H9 (cell line): Measurements from ENCODE around the gene CHN1. TPM values are rescaled to one million over a fixed set of nuclear protein-coding genes. Genes with fewer than 3 reads are reported as not detected.

Experiments
- DNase-seq: peaks from one replicate; pipeline ENCODE4 v3.0.0-alpha.2; 2017
- H2AFZ ChIP-seq: one replicate; pipeline ENCODE4 v1.6.1; 2013; ENCODE audit warnings: mild to moderate bottlenecking, low read length, control low read depth, moderate library complexity
- H2AK5ac ChIP-seq: 2 replicates; pipeline ENCODE4 v1.6.1; 2013; ENCODE audit warnings: low read length, control low read depth, mixed read lengths; ENCODE audit not compliant: insufficient read length
- H2BK120ac ChIP-seq: one replicate; pipeline ENCODE4 v1.6.1; 2013; ENCODE audit warnings: low read depth, mild to moderate bottlenecking, low read length, control low read depth, inconsistent platforms; ENCODE audit not compliant: poor library complexity, severe bottlenecking
- H2BK12ac ChIP-seq: 2 replicates; pipeline ENCODE4 v1.6.1; 2013; ENCODE audit warnings: low read length, control low read depth, mixed read lengths, low read depth; ENCODE audit not compliant: insufficient read length
- H2BK15ac ChIP-seq: 2 replicates; pipeline ENCODE4 v1.6.1; 2013; ENCODE audit warnings: low read depth, low read length, control low read depth
- H2BK20ac ChIP-seq: one replicate; pipeline ENCODE4 v1.6.1; 2013; ENCODE audit warnings: low read depth, mild to moderate bottlenecking, low read length, control low read depth, inconsistent platforms; ENCODE audit not compliant: poor library complexity, severe bottlenecking
- H2BK5ac ChIP-seq: 2 replicates; pipeline ENCODE4 v1.6.1; 2013; ENCODE audit warnings: low read length, control low read depth, mixed read lengths; ENCODE audit not compliant: insufficient read length
- H3K14ac ChIP-seq: 2 replicates; pipeline ENCODE4 v1.6.1; 2013; ENCODE audit warnings: low read length, control low read depth; ENCODE audit not compliant: insufficient read depth
- H3K18ac ChIP-seq: 2 replicates; pipeline ENCODE4 v1.6.1; 2013; ENCODE audit warnings: low read depth, mild to moderate bottlenecking, mixed read lengths, low read length, control low read depth; ENCODE audit not compliant: insufficient read length
- H3K23ac ChIP-seq: 2 replicates; pipeline ENCODE4 v1.6.1; 2013; ENCODE audit warnings: low read length, control low read depth, mixed read lengths, low read depth; ENCODE audit not compliant: insufficient read length
- H3K23me2 ChIP-seq: 2 replicates; pipeline ENCODE4 v1.6.1; 2013; ENCODE audit warnings: low read depth, mild to moderate bottlenecking, mixed read lengths, low read length, control low read depth; ENCODE audit not compliant: insufficient read length, poor library complexity, severe bottlenecking
- H3K27ac ChIP-seq: 2 replicates; pipeline ENCODE4 v1.5.1; 2013; ENCODE audit warnings: low read length, control low read depth, mixed read lengths, low read depth; ENCODE audit not compliant: insufficient read length
- H3K27me3 ChIP-seq: 2 replicates; pipeline ENCODE4 v1.6.1; 2013; ENCODE audit warnings: low read length, control low read depth, inconsistent platforms; ENCODE audit not compliant: insufficient read depth
- H3K4ac ChIP-seq: 2 replicates; pipeline ENCODE4 v1.6.1; 2013; ENCODE audit warnings: low read depth, mild to moderate bottlenecking, control low read depth, inconsistent platforms, low read length, moderate library complexity
- H3K4me1 ChIP-seq: 2 replicates; pipeline ENCODE4 v1.6.1; 2013; ENCODE audit warnings: low read length, control low read depth, inconsistent platforms; ENCODE audit not compliant: insufficient read depth
- H3K4me2 ChIP-seq: 2 replicates; pipeline ENCODE4 v1.6.1; 2013; ENCODE audit warnings: low read length, control low read depth, mixed read lengths; ENCODE audit not compliant: insufficient read length, insufficient read depth
- H3K56ac ChIP-seq: 2 replicates; pipeline ENCODE4 v1.6.1; 2013; ENCODE audit warnings: low read depth, mild to moderate bottlenecking, mixed read lengths, low read length, control low read depth; ENCODE audit not compliant: insufficient read length
- H3K79me1 ChIP-seq: 2 replicates; pipeline ENCODE4 v1.6.1; 2013; ENCODE audit warnings: low read depth, mild to moderate bottlenecking, moderate library complexity, low read length, control low read depth, inconsistent platforms; ENCODE audit not compliant: insufficient read depth, poor library complexity, severe bottlenecking
- H3K79me2 ChIP-seq: 2 replicates; pipeline ENCODE4 v1.6.1; 2013; ENCODE audit warnings: low read length, control low read depth, inconsistent platforms; ENCODE audit not compliant: insufficient read depth
- H3K9ac ChIP-seq: 2 replicates; pipeline ENCODE4 v1.6.1; 2013; ENCODE audit warnings: low read length, control low read depth, mixed read lengths; ENCODE audit not compliant: insufficient read length; ENCODE audit errors: extremely low read depth
- H3K9me3 ChIP-seq: one replicate; pipeline ENCODE4 v1.6.1; 2013; ENCODE audit warnings: low read depth, low read length, inconsistent platforms; ENCODE audit not compliant: control insufficient read depth
- H3T11ph ChIP-seq: one replicate; pipeline ENCODE4 v1.6.1; 2013; ENCODE audit warnings: mild to moderate bottlenecking, low read length, control low read depth, inconsistent platforms
- H4K20me1 ChIP-seq: one replicate; pipeline ENCODE4 v1.6.1; 2013; ENCODE audit not compliant: control insufficient read depth, insufficient read length, insufficient read depth
- H4K5ac ChIP-seq: 2 replicates; pipeline ENCODE4 v1.6.1; 2013; ENCODE audit warnings: low read depth, mild to moderate bottlenecking, mixed read lengths, low read length, control low read depth; ENCODE audit not compliant: insufficient read length
- H4K8ac ChIP-seq: replicated peaks from 2 replicates; pipeline ENCODE4 v1.6.1; 2013; ENCODE audit warnings: low read length, control low read depth, mixed read lengths, low read depth; ENCODE audit not compliant: insufficient read length
- H4K91ac ChIP-seq: 2 replicates; pipeline ENCODE4 v1.6.1; 2013; ENCODE audit warnings: low read depth, mild to moderate bottlenecking, moderate library complexity, mixed read lengths, low read length, control low read depth; ENCODE audit not compliant: insufficient read length
- H3K27ac Mint-ChIP-seq, 3 experiments: 2 replicates in 2 of 3; 3 replicates in 1 of 3; pipeline ENCODE4 v1.8.0; 2020 to 2021; ENCODE audit warnings: mixed read lengths in 3 of 3, mild to moderate bottlenecking in 1 of 3, moderate library complexity in 1 of 3
- H3K27me3 Mint-ChIP-seq: 2 replicates; pipeline ENCODE4 v1.8.0; 2021; ENCODE audit warnings: low read depth, mild to moderate bottlenecking, moderate library complexity, mixed read lengths
- H3K36me3 Mint-ChIP-seq, 3 experiments: 2 replicates in 2 of 3; 3 replicates in 1 of 3; pipeline ENCODE4 v1.8.0; 2020 to 2021; ENCODE audit warnings: low read depth in 3 of 3, mixed read lengths in 3 of 3; ENCODE audit not compliant: insufficient read depth in 1 of 3
- H3K4me1 Mint-ChIP-seq, 2 experiments: 2 replicates each; pipeline ENCODE4 v1.8.0; 2020; ENCODE audit warnings: mixed read lengths in 2 of 2
- H3K4me3 Mint-ChIP-seq, 2 experiments: 2 replicates in 1 of 2; 3 replicates in 1 of 2; pipeline ENCODE4 v1.8.0; 2020 to 2021; ENCODE audit warnings: mild to moderate bottlenecking in 2 of 2, mixed read lengths in 2 of 2, moderate library complexity in 1 of 2
- H3K9me3 Mint-ChIP-seq, 2 experiments: 2 replicates in 1 of 2; 3 replicates in 1 of 2; pipeline ENCODE4 v1.8.0; 2020; ENCODE audit warnings: mild to moderate bottlenecking in 2 of 2, mixed read lengths in 2 of 2, moderate library complexity in 1 of 2
- CTCF ChIP-seq: fragments of 200-600 bp; sonication (generic); conservative IDR thresholded peaks from 3 replicates; pipeline ENCODE4 v1.8.0; 2021; ENCODE audit warnings: antibody characterized with exemption, mild to moderate bottlenecking
- total RNA-seq: library from RNA; stranded (reverse); gene quantifications from 2 replicates; pipeline ENCODE4 v1.2.1, GENCODE V29; 2021

Gene CHN1
- total RNA-seq, 1 experiment from 2014 or later, result 33.9 TPM

GRCh38 chr2:174924061-174924693 is 81.0 kb downstream of the CHN1 start:
- Mint-ChIP-seq H3K36me3 (peaks cover 13 to 30% (median 15%) of the 10 kb centered on the region in 3 experiments; a peak in 6 of 7 replicates), H3K9me3 (peaks cover 4 to 6% of the 10 kb centered on the region in 2 experiments; a peak in 4 of 5 replicates), H3K4me1 (peaks cover 42 to 50% of the 10 kb centered on the region in 2 experiments), H3K27ac (peak overlapping the region; percentile 76 to 100 (median 98)), H3K27me3 (no peaks in the 10 kb centered on the region), H3K4me3 (peak overlapping the region in 1 of 2 experiments; percentile 53; a peak in 3 of 5 replicates)
- H2BK12ac ChIP-seq, result no peak overlapping the region
- no peaks in the 10 kb centered on the region for H3K27me3 ChIP-seq
- no peak overlapping the region for H2BK15ac ChIP-seq
- H3K79me2 ChIP-seq, result no peaks in the 10 kb centered on the region
- no peaks in the 10 kb centered on the region for H3K79me1 ChIP-seq
- peak overlapping the region; percentile 55 for H3K4me2 ChIP-seq
- H2BK5ac ChIP-seq, result no peak overlapping the region
- H3K23me2 ChIP-seq, result no peaks in the 10 kb centered on the region
- H3K9ac ChIP-seq, result no peak overlapping the region
- no peaks in the 10 kb centered on the region for H3K9me3 ChIP-seq
- H3K56ac ChIP-seq, result no peak overlapping the region
- H4K91ac ChIP-seq, result no peak overlapping the region
- no peak overlapping the region for H2BK120ac ChIP-seq
- H4K5ac ChIP-seq, result no peak overlapping the region
- H2AFZ ChIP-seq, result no peak overlapping the region
- H2AK5ac ChIP-seq, result no peak overlapping the region
- H3K4ac ChIP-seq, result no peak overlapping the region
- no peak for DNase-seq
- no peak for TF ChIP-seq CTCF
- no peak overlapping the region for H3K14ac ChIP-seq
- no peak overlapping the region for H3K18ac ChIP-seq
- H2BK20ac ChIP-seq, result no peak overlapping the region
- peaks cover 4% of the 10 kb centered on the region; the same call in 1 of the 2 replicates for H3K4me1 ChIP-seq
- H4K8ac ChIP-seq, result no peak overlapping the region
- H4K20me1 ChIP-seq, result no peaks in the 10 kb centered on the region
- no peak overlapping the region for H3K23ac ChIP-seq
- H3K27ac ChIP-seq, result peak overlapping the region; percentile 93
- H3T11ph ChIP-seq, result peak overlapping the region; percentile 76
